ENCODE results near the gene GMPR. TPM values are rescaled to one million over a fixed set of nuclear protein-coding genes. Genes with fewer than 3 reads are reported as not detected.

GMPR gene
- total and polyA plus RNA-seq, 2 donors (not counting 3 experiments of a cell fraction or from before 2014, with no cell fraction given) = 36.3 to 64.0 TPM

- Histone ChIP-seq H3K9me1 (replicated peaks; ENCODE audit: control insufficient read depth, extremely low read depth, insufficient read depth, low read length) (no peaks in the 10 kb centered on the region), H3K4me1 (ENCODE audit: control insufficient read depth, extremely low read depth, insufficient read depth, low read length) (peaks cover 46% of the 10 kb centered on the region), H3K79me2 (ENCODE audit: control insufficient read depth, insufficient read depth, low read length) (no peaks in the 10 kb centered on the region), H3K9me3 (replicated peaks; ENCODE audit: control insufficient read depth, insufficient read depth, low read length) (no peaks in the 10 kb centered on the region), H3K36me3 (ENCODE audit: control insufficient read depth in 2 of 2, extremely low read depth in 1 of 2, insufficient read depth in 2 of 2, low read length in 2 of 2) (no peaks in the 10 kb centered on the region), H3K4me2 (ENCODE audit: insufficient read depth, low read length) (no peak overlapping the region), H3K27ac (ENCODE audit: insufficient read depth, low read depth, low read length) (no peak overlapping the region), H3K27me3 (ENCODE audit: control insufficient read depth in 2 of 2, insufficient read depth in 2 of 2, low read length in 2 of 2) (no peaks in the 10 kb centered on the region), H4K20me1 (replicated peaks; ENCODE audit: control insufficient read depth, extremely low read depth, insufficient read depth, low read length) (no peaks in the 10 kb centered on the region), H3K4me3 (replicated peaks in 1 of 3; ENCODE audit: insufficient read depth in 1 of 3, low read depth in 1 of 3, low read length in 3 of 3) (no peak overlapping the region), H2AFZ (ENCODE audit: low read depth, low read length) (no peak overlapping the region), H3K9ac (replicated peaks; ENCODE audit: extremely low read depth, insufficient read depth, low read length) (no peak overlapping the region)
- dilution Hi-C loops (cut with MboI; ENCODE audit: extremely low pct_ligation_motif_present, low sequenced_read_pairs) (no loop called here), intact Hi-C loops (cut with micrococcal nuclease) (loop anchor here (5.0 kb wide), 1 partner anchor 118 kb away; no protein-coding TSS in a partner anchor)
- FAIRE-seq (no peak), DNase-seq (ENCODE audit: low read depth, low spot score) (no peak)
- ChIA-PET POLR2A (no interaction called here), CTCF (interaction anchor here (1.0 to 4.0 kb wide), 3 partner anchors 176 to 436 kb away, joined by 3 to 55 read pairs (median 22); partner anchors contain the start of gene ATXN1)
- no TSS peak for BruUV-seq (replicated peaks)
- TF ChIP-seq JUN (IDR thresholded peaks at IDR 0.05; ENCODE audit: borderline replicate concordance, insufficient read depth, insufficient read length, low read depth) = no peak
Measured at GRCh38 chr6:16335176-16335575, 96.8 kb downstream of the GMPR start.

- no peaks in the 10 kb centered on the region for H3K9me3 ChIP-seq (replicated peaks; ENCODE audit: control insufficient read depth, insufficient read depth, low read length)
- no peak overlapping the region for H3K4me2 ChIP-seq (ENCODE audit: insufficient read depth, low read length)
- H3K9ac ChIP-seq (replicated peaks; ENCODE audit: extremely low read depth, insufficient read depth, low read length) = no peak overlapping the region
- peak in 1 of 2 donors; percentile 21 for TF ChIP-seq CTCF (IDR thresholded peaks at IDR 0.05; ENCODE audit: extremely low read depth in 1 of 2, insufficient read depth in 1 of 2, low read depth in 1 of 2, low read length in 2 of 2)
- no peak for TF ChIP-seq POLR2A (IDR thresholded peaks at IDR 0.05; ENCODE audit: low read depth, low read length)
- intact Hi-C loops (cut with micrococcal nuclease) = loop anchor here (2.0 to 5.0 kb wide), 2 partner anchors 15 to 119 kb away; no protein-coding TSS in a partner anchor
- H3K4me1 ChIP-seq (ENCODE audit: control insufficient read depth, extremely low read depth, insufficient read depth, low read length) = peaks cover 46% of the 10 kb centered on the region
- no peak overlapping the region for H3K4me3 ChIP-seq (replicated peaks in 1 of 3; ENCODE audit: insufficient read depth in 1 of 3, low read depth in 1 of 3, low read length in 3 of 3)
- H3K36me3 ChIP-seq (ENCODE audit: control insufficient read depth in 2 of 2, extremely low read depth in 1 of 2, insufficient read depth in 2 of 2, low read length in 2 of 2) = no peaks in the 10 kb centered on the region
- H4K20me1 ChIP-seq (replicated peaks; ENCODE audit: control insufficient read depth, extremely low read depth, insufficient read depth, low read length) = no peaks in the 10 kb centered on the region
- dilution Hi-C loops (cut with MboI; ENCODE audit: extremely low pct_ligation_motif_present, low sequenced_read_pairs) = no loop called here
- ChIA-PET POLR2A (interaction anchor here (2.1 kb wide), 1 partner anchor 9 kb away, joined by 6 read pairs; no protein-coding TSS in a partner anchor), CTCF (interaction anchor here (0.7 to 2.1 kb wide), 7 partner anchors 16 to 433 kb away, joined by 3 to 24 read pairs (median 4); no protein-coding TSS in a partner anchor)
- BruUV-seq (replicated peaks) = no TSS peak
- H3K79me2 ChIP-seq (ENCODE audit: control insufficient read depth, insufficient read depth, low read length) = no peaks in the 10 kb centered on the region
- H2AFZ ChIP-seq (ENCODE audit: low read depth, low read length) = no peak overlapping the region
- DNase-seq (ENCODE audit: low read depth, low spot score) (peak; percentile 56), FAIRE-seq (no peak)
- H3K27me3 ChIP-seq (ENCODE audit: control insufficient read depth in 2 of 2, insufficient read depth in 2 of 2, low read length in 2 of 2) = no peaks in the 10 kb centered on the region
- H3K9me1 ChIP-seq (replicated peaks; ENCODE audit: control insufficient read depth, extremely low read depth, insufficient read depth, low read length) = no peaks in the 10 kb centered on the region
- no peak overlapping the region for H3K27ac ChIP-seq (ENCODE audit: insufficient read depth, low read depth, low read length)
Measured at GRCh38 chr6:16336056-16336818, 97.8 kb downstream of the GMPR start.

All from endothelial cell of umbilical vein (primary cell).